K562 (cell line): ENCODE results near the gene MRPL4. TPM values are rescaled to one million over a fixed set of nuclear protein-coding genes. Genes with fewer than 3 reads are reported as not detected.

Experiments used
- CBX5 ChIP-seq: IDR thresholded peaks from 2 replicates; pipeline ENCODE4 v1.6.1; 2014; ENCODE audit warnings: low read depth, borderline replicate concordance
- CEBPZ ChIP-seq: fragments of 150-350 bp; IDR thresholded peaks from 2 replicates; pipeline ENCODE4 v1.6.1; 2014; ENCODE audit warnings: low read depth, mild to moderate bottlenecking, low read length, borderline replicate concordance
- CHD2 ChIP-seq: IDR thresholded peaks from 2 replicates; pipeline ENCODE4 v1.6.1; 2011; ENCODE audit warnings: low read depth, low read length
- CHD4 ChIP-seq: fragments of 200-600 bp; sonication (generic); IDR thresholded peaks from 3 replicates; pipeline ENCODE4 v1.6.1; 2012; ENCODE audit warnings: low read depth, mild to moderate bottlenecking, mixed read lengths, low read length, inconsistent platforms; ENCODE audit not compliant: insufficient read depth, insufficient replicate concordance, poor library complexity, severe bottlenecking
- ESRRB ChIP-seq: fragments of 250-450 bp; sonication (Bioruptor Pico); IDR thresholded peaks from 2 replicates; pipeline ENCODE4 v1.5.0; 2020; ENCODE audit warnings: mild to moderate bottlenecking, moderate library complexity, borderline replicate concordance
- HBP1 ChIP-seq: fragments of 450-650 bp; formaldehyde crosslinking; IDR thresholded peaks from 2 replicates; pipeline ENCODE4 v1.4.0; 2022; ENCODE audit warnings: missing genetic modification characterization
- KAT7 ChIP-seq: sonication (generic); formaldehyde crosslinking; IDR thresholded peaks from 2 replicates; pipeline ENCODE4 v1.8.0; 2022; ENCODE audit warnings: missing genetic modification reagents, mild to moderate bottlenecking, borderline replicate concordance
- RBFOX2 ChIP-seq: fragments of 200-400 bp; formaldehyde crosslinking; IDR thresholded peaks from 2 replicates; pipeline ENCODE4 v1.6.1; 2017; ENCODE audit warnings: low read depth, mild to moderate bottlenecking, low read length, moderate library complexity
- SAP30 ChIP-seq: fragments of 200-600 bp; sonication (generic); IDR thresholded peaks from 2 replicates; pipeline ENCODE4 v1.6.1; 2012; ENCODE audit warnings: borderline replicate concordance, low read depth, mild to moderate bottlenecking, moderate library complexity, low read length, control low read depth, inconsistent platforms; ENCODE audit not compliant: insufficient read depth, poor library complexity, severe bottlenecking
- STAG1 ChIP-seq: sonication (generic); formaldehyde crosslinking; IDR thresholded peaks from 2 replicates; pipeline ENCODE4 v1.5.0; 2020; ENCODE audit warnings: missing genetic modification reagents, borderline replicate concordance
- U2AF1 ChIP-seq: fragments of 200-400 bp; formaldehyde crosslinking; optimal IDR thresholded peaks from 2 replicates; pipeline ENCODE3; 2017; ENCODE audit warnings: mild to moderate bottlenecking, low read depth, low read length, moderate library complexity
- ZBTB12 ChIP-seq: fragments of 250-450 bp; sonication (Bioruptor Pico); IDR thresholded peaks from 2 replicates; pipeline ENCODE4 v1.4.0; 2020
- polyA plus RNA-seq, 8 experiments: library from polyadenylated mRNA; depleted of rRNA in 4 of 8; stranded (reverse) in 5 of 8; unstranded in 3 of 8; fragments of >200 nt; fragmentation: Nextera tagmentation in 2 of 8; fragmentation: Illumina TruSeq in 1 of 8; extraction: Ambion mirVana in 2 of 8; extraction: Trizol in 1 of 8; gene quantifications; 2 replicates each; pipeline versions ENCODE4 v1.2.1 to v1.2.3, GENCODE V29; 2011 to 2014; ENCODE audit warnings: inconsistent platforms in 1 of 8, missing spikeins in 1 of 8
- total RNA-seq, 7 experiments: library from RNA; depleted of rRNA in 6 of 7; stranded (reverse); fragments of >200 nt in 6 of 7; fragmentation: Illumina TruSeq in 2 of 7; extraction: Trizol in 2 of 7; gene quantifications; 2 replicates each; pipeline versions ENCODE4 v1.2.1 to v1.2.3, GENCODE V29; 2011 to 2021; ENCODE audit warnings: low replicate concordance in 1 of 7
- TF ChIP-seq, protein P1 (sequence below): fragments of 200-400 bp; formaldehyde crosslinking; IDR thresholded peaks from 2 replicates; pipeline ENCODE4 v1.6.1; 2017; ENCODE audit warnings: mild to moderate bottlenecking, low read depth, low read length, moderate library complexity
- TF ChIP-seq, protein P2 (sequence below): sonication (generic); formaldehyde crosslinking; IDR thresholded peaks from 2 replicates; pipeline ENCODE4 v1.8.1; 2022; ENCODE audit warnings: missing genetic modification reagents

Gene MRPL4
- total and polyA plus RNA-seq, 9 of the 15 experiments (the other 6 are each of a cell fraction or from before 2014, with no cell fraction given), result 1.4 to 239 (median 64.9) TPM

DNA sequence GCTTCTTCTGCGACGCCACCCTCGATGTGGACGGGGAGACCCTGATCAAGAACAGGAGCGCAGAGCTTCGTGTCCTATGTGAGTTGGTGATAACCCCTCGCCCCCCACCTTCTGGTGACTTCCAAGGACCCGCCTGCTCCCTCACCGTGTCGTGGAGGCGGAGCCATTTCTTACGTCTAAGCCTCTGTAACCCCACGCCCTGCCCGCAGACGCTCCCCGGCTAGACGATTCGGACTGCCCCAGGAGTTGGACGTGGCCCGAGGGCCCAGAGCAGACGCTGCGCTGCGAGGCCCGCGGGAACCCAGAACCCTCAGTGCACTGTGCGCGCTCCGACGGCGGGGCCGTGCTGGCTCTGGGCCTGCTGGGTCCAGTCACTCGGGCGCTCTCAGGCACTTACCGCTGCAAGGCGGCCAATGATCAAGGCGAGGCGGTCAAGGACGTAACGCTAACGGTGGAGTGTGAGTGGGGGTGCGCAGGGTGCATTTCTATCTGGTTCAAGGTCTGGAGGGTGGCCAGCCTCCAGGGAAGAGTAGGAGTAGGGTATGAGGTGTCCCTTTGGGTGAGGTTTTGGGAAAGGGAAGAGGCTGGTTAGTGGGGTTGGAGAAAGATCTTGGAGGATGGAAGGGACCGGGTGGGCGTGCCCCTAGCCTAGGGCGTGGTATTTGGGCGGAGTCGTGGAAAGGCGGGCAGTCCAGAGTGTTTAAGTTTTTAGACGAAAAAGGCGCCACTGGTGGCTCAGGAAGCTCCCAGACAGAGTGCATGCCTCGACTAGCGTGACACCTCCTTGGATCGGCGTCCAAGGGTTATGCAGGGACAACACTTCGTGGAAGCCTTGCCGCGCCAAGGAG lies 41.0 kb downstream of the MRPL4 start (continued):
- TF ChIP-seq, protein P1, sequence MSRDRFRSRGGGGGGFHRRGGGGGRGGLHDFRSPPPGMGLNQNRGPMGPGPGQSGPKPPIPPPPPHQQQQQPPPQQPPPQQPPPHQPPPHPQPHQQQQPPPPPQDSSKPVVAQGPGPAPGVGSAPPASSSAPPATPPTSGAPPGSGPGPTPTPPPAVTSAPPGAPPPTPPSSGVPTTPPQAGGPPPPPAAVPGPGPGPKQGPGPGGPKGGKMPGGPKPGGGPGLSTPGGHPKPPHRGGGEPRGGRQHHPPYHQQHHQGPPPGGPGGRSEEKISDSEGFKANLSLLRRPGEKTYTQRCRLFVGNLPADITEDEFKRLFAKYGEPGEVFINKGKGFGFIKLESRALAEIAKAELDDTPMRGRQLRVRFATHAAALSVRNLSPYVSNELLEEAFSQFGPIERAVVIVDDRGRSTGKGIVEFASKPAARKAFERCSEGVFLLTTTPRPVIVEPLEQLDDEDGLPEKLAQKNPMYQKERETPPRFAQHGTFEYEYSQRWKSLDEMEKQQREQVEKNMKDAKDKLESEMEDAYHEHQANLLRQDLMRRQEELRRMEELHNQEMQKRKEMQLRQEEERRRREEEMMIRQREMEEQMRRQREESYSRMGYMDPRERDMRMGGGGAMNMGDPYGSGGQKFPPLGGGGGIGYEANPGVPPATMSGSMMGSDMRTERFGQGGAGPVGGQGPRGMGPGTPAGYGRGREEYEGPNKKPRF, result no peak
- peak; percentile 69 for TF ChIP-seq RBFOX2
- no peak for TF ChIP-seq U2AF1
- no peak for TF ChIP-seq CEBPZ
- TF ChIP-seq KAT7 (CRISPR knock-in tag), result 0 out of 2 replicates have a peak, but pooled peaks have one; percentile 49
- peak; percentile 12; the same call in 1 of the 2 replicates for TF ChIP-seq STAG1 (CRISPR knock-in tag)
- TF ChIP-seq CBX5, result no peak
- TF ChIP-seq ZBTB12, result no peak
- TF ChIP-seq CHD4, result no peak
- TF ChIP-seq CHD2, result peak; percentile 9; the same call in 1 of the 2 replicates
- TF ChIP-seq, protein P2, sequence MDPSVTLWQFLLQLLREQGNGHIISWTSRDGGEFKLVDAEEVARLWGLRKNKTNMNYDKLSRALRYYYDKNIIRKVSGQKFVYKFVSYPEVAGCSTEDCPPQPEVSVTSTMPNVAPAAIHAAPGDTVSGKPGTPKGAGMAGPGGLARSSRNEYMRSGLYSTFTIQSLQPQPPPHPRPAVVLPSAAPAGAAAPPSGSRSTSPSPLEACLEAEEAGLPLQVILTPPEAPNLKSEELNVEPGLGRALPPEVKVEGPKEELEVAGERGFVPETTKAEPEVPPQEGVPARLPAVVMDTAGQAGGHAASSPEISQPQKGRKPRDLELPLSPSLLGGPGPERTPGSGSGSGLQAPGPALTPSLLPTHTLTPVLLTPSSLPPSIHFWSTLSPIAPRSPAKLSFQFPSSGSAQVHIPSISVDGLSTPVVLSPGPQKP (CRISPR knock-in tag), result no peak
- 0 out of 2 replicates have a peak, but pooled peaks have one; percentile 31 for TF ChIP-seq HBP1
- TF ChIP-seq ESRRB (CRISPR knock-in tag), result no peak
- peak; percentile 22 for TF ChIP-seq SAP30
